ENCODE measurements around the gene SERPINE3.

The SERPINE3 gene

GRCh38 chr13:51328488-51328887 lies 11.0 kb upstream of the SERPINE3 start:
- no peak for DNase-seq (ENCODE audit: low read depth)

GRCh38 chr13:51329606-51330005 lies 9.9 kb upstream of the SERPINE3 start:
- DNase-seq (ENCODE audit: low read depth): no peak

- DNase-seq (ENCODE audit: low read depth): no peak
Measured at GRCh38 chr13:51330791-51331190, 8.7 kb upstream of the SERPINE3 start.

- no peak for DNase-seq (ENCODE audit: low read depth)
Measured at GRCh38 chr13:51331354-51331861, 8.1 kb upstream of the SERPINE3 start.

GRCh38 chr13:51332566-51333361 lies 6.7 kb upstream of the SERPINE3 start:
- DNase-seq (ENCODE audit: low read depth): no peak

- DNase-seq (ENCODE audit: low read depth): no peak
Measured at GRCh38 chr13:51333421-51333820, 6.1 kb upstream of the SERPINE3 start.

GRCh38 chr13:51333826-51334225 lies 5.7 kb upstream of the SERPINE3 start:
- no peak for DNase-seq (ENCODE audit: low read depth)

- no peak for DNase-seq (ENCODE audit: low read depth)
Measured at GRCh38 chr13:51336746-51337145, 2.7 kb upstream of the SERPINE3 start.

- no peak for DNase-seq (ENCODE audit: low read depth)
Measured at GRCh38 chr13:51339952-51340732, 651 bp downstream of the SERPINE3 start.

- no peak for DNase-seq (ENCODE audit: low read depth)
Measured at GRCh38 chr13:51341232-51341631, 1.7 kb downstream of the SERPINE3 start.

- DNase-seq (ENCODE audit: low read depth): no peak
Measured at GRCh38 chr13:51341791-51342190, 2.3 kb downstream of the SERPINE3 start.

GRCh38 chr13:51342706-51343105 lies 3.2 kb downstream of the SERPINE3 start:
- DNase-seq (ENCODE audit: low read depth): no peak

- no peak for DNase-seq (ENCODE audit: low read depth)
Measured at GRCh38 chr13:51343475-51343874, 4.0 kb downstream of the SERPINE3 start.

- no peak for DNase-seq (ENCODE audit: low read depth)
Measured at GRCh38 chr13:51346397-51346796, 6.9 kb downstream of the SERPINE3 start.

- DNase-seq (ENCODE audit: low read depth): no peak
Measured at GRCh38 chr13:51347099-51347498, 7.6 kb downstream of the SERPINE3 start.

- DNase-seq (ENCODE audit: low read depth): no peak
Measured at GRCh38 chr13:51348069-51348967, 8.8 kb downstream of the SERPINE3 start.

- DNase-seq (ENCODE audit: low read depth): no peak
Measured at GRCh38 chr13:51349016-51349415, 9.5 kb downstream of the SERPINE3 start.

- DNase-seq (ENCODE audit: low read depth): no peak
Measured at GRCh38 chr13:51355217-51355616, 15.7 kb downstream of the SERPINE3 start.

- DNase-seq (ENCODE audit: low read depth): no peak
Measured at GRCh38 chr13:51357928-51358595, 18.6 kb downstream of the SERPINE3 start.

- DNase-seq (ENCODE audit: low read depth): no peak
Measured at GRCh38 chr13:51359352-51359751, 19.9 kb downstream of the SERPINE3 start.

GRCh38 chr13:51360489-51360888 lies 21.0 kb downstream of the SERPINE3 start:
- DNase-seq (ENCODE audit: low read depth): no peak

- no peak for DNase-seq (ENCODE audit: low read depth)
Measured at GRCh38 chr13:51361106-51361505, 21.6 kb downstream of the SERPINE3 start.

Data from stimulated activated CD8-positive, alpha-beta memory T cell treated with anti-CD3 and anti-CD28 coated beads, Interleukin-15, amount 100 ng/mL, for 24 hours (primary cell).